NCI-H345 (cell line): ENCODE data around the gene ALG14.
"Not testable (repeated sequence)": the region's sequence is repeated elsewhere in the genome, so short reads cannot be mapped to it uniquely, and the experiment has no call there.

ENCODE experiments used
- DNase-seq: peaks from one replicate; lab custom pipeline; 2025; lab: John Stamatoyannopoulos, UW

The ALG14 gene

DNA sequence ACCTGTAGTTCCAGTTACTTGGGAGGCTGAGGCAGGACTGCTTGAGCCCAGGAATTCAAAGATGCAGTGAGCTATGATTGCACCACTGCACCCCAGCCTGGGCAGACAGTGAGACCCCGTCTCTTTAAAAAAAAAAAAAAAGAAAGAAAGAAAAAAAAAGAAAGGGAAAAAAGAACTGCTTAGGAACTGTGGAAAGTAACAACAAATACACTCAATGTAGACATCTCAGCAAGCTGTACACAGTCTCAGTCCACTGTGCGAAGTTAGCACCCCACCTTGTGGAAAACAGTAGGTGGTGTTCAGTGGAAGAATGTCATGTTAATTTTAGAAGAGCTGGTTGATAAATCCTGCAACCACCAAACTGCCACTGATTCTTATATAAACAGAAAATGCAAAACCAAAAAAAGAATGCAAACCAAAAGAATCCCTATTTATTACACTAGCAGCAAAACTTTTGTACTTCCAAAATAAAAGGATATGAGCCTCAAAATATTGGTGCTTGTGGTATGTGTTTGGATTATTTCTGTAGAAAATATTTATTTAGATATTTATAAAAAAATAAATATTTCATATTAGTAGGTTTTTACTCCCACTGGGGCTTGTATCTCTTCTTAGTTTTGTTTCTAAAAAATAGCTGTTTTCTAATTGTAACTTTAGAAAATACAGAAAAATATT lies 31.1 kb downstream of the ALG14 start:
- peak; percentile 49 for DNase-seq

DNA sequence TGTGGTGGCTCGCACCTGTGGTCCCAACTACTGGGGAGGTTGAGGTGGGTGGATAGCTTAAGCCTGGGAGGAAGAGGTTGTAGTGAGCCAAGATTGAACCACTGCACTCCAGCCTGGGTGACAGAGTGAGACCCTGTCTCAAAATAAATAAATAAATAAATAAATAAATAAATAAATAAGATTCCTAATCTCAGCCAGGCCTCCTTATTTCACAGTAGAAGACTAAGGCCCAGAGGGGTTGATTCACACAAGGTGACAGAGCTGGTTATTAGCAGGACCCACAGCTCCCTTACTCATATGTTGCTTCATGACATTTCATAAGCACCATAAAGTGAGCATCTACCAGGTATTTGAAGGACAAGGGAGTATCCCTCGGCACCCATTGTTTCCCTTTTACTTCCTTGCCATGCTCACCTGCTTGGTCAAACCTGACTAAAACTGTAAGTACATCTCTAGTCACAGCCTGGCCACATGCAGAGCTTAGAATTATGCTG lies 32.7 kb downstream of the ALG14 start:
- DNase-seq: no peak

DNA sequence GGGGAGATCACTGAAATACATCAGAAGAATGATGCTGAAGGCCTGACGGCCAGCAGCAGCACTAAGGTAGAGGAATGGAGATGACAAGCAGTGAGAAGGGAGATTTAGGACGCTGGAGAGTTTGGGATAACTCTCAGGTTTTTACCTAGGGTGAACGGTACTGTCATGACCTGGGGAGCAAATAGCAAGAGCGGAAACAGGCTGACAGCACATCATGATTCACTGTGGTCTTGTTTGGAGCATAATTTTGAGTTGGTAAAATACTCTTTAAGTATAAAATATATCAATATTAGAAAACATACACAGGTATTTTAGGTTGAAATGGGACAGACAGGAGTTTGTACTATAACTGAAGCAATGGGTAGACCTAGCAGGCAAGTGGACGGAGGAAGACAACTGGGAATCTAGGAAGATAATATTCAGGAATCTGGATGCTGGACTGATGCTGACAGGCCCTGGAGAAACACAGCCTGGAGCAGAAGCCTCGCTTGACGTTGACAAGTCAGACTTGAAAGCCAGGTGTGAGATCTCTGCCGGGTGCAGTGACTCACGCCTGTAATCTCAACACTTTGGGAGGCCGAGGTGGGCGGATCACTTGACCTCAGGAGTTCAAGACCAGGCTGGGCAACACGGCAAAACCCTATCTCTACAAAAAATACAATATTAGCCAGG lies 33.3 kb downstream of the ALG14 start:
- no peak for DNase-seq

DNA sequence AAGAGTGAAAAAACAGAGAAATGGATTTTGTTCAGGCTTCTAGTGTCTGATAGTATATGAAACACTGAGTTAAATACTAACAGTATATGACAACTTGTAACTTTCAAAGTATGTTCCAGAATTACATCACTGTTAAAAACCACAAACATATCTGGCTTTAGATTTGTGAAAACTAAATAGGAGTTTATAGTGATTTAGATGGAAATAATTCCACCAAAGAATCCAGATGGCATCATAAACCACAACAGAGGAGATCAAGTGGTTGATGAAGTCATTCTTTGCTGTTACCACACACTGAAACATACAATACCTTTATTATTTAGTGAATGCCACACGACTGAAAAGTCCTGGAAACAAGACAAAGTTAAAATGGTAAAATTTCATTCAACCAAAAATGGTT lies 37.2 kb downstream of the ALG14 start:
- DNase-seq: no peak

DNA sequence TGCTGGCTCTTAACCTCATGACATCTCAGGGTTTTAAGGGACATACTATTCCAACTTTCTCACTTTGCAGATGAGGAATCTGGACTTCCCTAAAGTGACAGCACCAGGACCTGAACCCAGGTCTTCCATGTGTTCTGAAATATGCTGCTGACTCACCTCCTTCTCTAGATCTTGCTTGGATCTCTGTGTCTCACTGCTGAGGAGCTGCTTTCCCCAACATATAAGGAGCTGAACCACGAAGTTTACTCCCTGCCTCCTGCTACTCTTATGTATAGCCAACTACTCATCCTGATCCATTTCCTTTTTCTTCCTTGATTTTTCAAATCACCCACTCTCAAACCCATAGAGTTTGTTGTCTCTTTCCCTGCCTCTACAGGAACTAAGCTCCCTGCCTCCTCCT lies 38.2 kb downstream of the ALG14 start:
- no peak for DNase-seq

DNA sequence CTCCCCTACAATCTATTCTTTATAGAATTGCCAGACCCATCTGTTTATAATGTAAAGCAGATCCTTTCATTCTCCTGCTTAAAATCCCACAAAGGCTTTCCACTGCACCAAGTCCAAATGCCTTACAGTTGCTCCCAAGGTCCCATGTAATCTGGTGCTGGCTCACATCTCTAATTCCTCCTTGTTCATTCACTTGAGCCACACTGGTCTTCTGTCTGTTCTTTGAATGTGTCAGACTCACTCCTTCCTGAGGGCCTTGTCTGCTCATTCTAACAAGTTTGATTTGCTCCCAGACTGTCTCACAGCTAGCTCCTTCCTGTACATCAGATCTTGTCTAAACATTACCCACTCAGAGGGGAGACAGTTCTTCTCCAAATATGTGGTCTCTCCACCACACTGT lies 38.9 kb downstream of the ALG14 start:
- DNase-seq: no peak

DNA sequence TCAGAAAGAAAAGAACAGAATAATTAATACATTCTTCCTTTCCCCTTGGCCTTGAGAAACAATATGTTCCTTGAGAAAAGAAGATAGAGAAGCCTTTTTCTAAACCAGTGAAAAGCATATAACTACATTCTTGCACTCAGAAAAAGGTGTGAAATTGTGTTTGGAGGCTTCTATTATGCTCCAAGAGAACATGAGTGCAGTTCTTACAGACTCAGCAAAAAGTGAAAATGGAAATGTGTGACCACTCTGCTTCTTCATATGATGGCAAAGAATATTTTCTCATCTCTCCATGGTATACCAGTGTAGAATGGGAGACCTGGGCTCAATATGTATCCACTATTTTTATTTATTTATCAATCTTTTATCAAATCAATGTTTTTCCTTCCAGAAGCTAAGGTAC lies 43.2 kb downstream of the ALG14 start:
- DNase-seq: no peak

DNA sequence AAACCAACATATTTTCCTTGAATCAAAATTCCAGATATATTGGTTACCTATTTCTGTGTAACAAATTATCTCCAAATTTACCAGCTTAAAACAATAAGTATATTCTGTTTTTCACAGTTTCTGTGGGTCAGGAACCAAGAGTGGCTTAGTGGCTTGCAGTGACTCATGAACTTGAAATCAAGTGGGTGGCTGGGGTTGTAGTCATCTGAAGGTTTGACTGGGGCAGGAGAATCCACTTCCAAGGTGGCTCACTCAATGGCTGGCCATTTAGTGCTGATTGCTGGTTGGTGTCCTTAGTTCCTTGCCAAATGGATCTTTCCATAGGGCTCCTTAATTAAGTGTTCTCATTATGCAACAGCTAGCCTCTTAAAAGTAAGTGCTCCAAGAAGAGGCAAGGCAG lies 43.8 kb downstream of the ALG14 start:
- no peak for DNase-seq

DNA sequence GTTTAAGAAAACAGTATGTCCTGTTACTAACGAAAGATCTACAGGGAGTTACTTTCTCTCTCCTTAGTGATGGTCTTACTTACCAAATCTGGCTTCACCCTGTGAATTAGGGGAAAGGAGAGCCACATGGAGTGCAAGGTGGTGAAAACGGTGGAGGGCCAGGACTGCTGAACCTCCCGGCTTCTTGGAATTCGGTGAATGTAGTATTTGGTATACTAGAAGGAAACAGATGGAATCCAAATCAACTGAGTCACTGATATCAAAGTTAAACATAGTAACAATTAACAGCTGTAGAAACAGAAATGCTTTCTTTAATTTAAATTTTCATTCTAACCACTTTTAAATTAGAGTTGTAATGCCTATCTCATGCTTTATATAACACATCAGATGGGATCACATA lies 45.7 kb downstream of the ALG14 start:
- DNase-seq: no peak

DNA sequence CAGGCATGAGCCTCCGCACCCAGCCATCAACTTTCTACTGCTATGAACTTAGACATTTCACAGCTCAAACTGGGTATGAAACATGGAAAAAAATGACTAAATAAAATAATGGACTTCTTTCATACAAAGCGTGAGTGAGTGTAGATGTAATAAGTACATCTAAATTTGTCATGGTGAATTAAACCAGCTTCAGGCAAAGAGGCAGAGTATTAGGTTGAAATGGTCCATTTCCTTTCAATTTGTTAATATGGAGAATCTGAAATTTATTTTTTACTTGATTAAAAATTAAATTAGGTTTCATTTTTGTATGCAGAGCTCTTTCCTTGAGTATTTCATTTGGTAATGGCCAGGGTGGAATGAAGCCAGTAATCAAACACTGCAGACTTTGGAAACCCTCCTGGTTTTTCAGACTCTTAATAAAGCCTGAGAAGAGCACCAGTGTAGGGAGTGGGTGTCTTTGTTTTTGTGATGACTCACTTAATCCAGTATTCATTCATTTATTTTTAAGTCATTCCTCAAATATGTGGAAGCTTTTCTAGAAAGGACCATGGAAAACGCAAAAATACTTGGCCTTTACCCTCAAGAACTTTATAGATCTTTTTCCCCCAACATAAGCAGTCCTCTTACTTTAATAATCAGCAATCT lies 49.2 kb downstream of the ALG14 start:
- no peak for DNase-seq

DNA sequence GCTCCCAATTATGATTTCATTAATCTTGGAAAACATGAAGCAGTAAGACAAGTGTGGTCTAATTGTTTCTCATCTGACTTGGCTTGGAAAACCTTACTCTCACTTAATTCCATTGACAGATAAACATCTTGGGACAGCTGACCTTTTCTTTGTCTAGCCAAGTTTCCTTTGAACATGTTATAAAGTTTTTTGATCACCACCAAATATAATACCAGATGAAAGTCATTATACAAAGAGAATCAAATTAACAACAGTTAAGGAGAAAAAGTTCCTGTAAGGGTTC lies 50.2 kb downstream of the ALG14 start:
- no peak for DNase-seq

DNA sequence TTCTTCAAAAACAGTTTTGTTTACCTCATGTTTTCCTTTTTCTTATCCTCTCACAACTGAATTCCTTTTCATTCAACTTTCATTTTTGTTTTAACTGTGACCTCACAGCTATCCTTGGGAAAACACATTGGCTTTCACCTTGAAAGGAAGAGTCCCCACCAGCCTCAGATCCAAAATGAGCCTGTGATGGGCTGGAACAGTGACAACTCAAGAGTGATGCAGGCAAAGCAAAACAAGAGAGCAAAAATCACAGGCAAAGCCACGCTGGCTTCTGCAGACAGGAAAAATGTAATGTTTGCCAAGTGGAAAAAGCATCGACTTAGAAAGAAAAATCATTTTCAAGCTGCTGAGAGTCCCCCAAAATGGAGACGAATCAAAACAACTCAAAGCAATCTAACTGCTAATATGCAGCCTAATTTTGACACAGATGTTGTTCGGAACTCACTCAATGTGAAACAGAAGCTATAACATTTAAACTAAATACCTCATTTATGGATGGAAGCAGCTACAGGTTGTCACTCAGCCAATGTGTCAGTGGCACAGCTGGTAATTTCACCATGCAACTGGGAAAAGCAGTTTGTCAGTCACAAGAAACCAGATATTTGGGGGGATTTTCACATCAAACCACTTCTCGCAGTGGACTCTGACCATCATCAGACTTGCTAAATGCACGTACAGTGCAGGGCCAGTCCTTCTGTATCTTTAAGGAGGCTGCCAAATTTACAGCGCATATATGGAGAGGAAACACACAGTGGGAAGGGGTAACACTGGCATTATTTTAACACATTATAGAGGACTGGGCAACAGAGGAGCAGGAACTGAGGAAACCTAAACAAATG lies 50.7 kb downstream of the ALG14 start:
- DNase-seq: no peak

DNA sequence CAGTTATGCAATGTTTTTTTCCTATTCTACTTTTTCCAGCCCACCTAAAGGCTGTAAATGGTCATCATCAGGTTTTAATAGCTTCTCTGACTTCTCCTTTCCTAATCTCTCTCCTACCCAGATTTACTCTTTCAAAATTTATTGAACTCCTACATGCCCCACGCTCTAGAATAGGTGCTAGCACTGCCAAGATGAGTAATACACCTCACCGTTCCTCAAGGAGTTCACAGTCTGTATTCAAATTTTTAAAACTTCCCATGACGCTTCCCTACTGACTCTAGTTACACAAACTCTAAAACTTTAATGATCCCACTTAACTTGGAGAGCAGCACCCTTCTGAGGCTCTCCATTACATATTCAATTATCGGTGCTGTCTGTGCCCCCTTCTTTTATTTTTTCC lies 51.6 kb downstream of the ALG14 start:
- DNase-seq: no peak

DNA sequence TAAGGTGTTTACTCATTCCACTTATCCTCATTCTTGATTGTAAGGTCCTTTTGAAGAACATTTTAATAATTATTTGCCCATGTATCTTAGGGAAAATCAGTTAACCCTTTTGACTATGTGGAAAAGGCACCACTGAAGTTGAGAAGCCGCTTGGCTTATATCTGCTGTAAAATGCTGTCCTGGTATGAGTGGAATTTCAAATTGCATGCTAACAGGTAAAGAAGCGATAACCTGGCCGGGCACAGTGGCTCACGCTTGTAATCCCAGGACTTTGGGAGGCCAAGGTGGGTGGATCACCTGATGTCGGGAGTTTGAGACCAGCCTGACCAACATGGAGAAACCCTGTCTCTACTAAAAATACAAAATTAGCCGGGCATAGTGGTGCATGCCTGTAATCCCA lies 53.3 kb downstream of the ALG14 start:
- DNase-seq: not testable (repeated sequence)

DNA sequence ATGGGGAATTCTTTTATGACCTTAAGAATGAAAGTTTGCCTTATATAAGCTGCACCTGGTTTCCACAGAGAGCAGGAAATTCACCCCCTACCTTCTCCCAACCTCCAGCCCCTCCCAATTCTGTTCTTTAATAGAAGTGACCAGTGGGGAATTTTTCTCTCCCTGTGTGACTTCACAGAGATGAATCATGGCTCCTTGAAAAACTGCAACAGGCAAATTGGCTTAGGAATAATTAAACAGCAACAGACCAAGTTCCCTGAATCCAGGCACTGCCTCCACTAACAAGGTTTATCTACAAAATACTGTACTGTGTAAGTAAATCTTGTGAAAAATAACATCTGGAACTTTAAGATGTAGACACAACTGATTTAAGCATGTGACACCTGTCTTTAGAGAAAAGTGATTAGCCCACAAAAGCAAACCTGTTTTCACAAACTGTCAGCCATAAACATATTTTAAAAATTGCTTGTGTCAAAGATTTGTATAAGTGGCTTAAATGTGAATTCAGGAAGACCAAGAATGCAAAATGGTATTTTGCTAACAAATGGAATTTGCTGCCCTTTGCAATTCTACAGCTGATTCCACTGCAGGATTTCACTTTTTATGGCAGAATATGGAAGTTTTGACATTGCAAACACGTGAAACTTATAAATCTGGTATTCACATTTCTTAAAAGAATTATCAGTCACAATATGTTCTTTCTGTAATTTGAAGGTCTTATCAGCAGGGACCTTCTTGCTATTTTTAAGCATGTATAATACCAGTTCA lies 54.0 kb downstream of the ALG14 start:
- no peak for DNase-seq

DNA sequence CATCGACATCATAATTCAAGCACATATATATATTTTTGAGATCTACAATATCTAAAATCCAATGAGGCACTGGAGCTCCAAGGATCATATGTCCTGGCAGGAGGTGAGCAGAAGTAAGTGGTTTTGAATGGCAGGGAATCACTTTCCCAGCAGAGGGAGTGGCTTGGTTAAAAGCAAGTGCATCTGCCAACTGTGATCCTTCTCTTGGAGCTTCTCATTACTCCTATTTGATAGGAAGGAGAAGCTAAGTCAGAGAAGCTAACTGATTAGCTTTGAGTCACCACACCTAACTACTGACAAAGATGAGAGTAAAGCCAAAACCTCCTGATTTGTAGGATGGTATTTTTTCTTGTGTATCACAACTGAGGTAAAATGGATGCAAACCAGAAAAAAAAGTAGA lies 55.0 kb downstream of the ALG14 start:
- DNase-seq: no peak

DNA sequence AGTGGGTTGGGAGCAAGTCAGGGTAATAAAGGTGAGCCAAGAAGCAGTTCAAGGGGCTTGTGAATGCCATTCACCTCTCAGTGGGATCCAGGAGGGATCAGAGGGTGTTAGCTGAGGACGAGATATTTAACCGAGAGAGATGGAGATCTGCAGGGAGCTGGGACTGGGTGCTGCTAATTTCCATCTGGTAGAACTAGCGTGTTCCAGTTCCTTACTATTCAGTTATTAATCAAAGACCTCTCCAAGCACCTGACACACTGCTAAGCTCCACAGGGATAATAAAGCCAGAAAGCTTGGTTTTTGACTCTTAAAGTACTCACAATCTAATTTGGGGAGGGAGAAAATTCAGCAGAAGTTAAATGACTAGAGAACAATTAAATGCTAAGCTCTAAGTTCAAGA lies 57.7 kb downstream of the ALG14 start:
- no peak for DNase-seq

DNA sequence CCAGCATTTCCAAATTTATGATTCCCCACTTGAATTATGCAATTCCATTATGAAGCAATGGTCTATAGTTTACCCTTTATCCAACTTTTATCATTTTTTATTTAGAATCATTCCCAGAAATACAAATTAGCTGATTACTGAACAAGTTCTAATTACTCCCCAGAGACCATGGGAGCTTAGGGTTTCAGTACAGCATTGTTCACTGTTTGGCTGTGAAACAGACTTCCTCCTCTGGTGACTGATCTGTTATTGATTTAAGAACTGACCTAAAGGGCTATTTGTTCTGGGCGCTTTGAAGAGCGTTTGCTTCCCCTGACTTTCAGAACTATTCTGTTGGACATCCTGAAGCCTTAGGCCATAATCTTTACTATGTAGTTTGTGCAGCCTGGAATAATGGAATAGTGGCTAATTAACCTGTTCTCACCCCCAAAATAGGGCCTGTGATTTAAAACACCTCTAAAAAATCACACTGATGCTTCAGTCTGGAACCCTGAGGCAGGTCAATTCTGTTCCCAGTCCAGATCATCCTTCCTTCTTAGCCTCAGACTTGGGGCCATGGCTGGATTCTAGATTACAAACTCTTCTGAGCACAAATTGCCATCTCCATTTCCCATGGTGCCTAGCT lies 58.7 kb downstream of the ALG14 start:
- DNase-seq: no peak

DNA sequence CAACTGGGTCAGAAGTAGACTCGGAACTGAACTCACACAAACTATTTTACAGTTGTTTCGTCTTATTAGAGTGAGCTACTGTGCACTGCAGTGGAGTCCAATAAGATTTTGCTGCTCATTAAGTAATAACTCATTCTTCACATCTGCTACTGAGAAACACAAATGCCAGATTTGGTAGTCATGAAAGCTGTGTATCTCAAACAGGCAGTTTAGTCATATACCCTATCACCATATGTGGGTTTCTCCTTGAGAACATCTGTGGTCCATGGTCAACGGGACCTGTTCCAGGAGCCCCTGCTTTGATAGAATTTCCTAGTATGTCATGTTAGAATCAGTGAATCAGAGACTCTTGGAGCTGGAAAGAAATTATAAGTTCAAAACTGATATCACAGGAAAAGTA lies 60.4 kb downstream of the ALG14 start:
- no peak for DNase-seq

DNA sequence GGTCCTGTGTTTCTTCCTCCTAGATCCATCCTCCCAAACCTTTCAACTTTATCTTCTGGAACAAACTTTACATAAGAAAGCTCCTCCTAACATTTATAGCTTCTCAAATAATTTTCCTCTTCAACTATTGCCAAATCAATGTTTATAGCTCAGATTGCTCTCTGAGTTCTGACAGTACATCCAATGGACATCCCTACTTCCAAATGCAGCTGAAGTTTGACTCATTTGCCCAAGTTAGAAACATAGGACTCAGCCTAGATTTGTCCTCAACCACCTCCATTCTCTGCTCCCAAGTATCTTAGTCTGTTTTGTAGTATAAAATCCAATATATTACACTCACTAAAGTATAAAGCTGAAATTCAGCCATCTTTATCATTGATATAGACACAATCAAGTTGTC lies 62.6 kb downstream of the ALG14 start:
- no peak for DNase-seq

DNA sequence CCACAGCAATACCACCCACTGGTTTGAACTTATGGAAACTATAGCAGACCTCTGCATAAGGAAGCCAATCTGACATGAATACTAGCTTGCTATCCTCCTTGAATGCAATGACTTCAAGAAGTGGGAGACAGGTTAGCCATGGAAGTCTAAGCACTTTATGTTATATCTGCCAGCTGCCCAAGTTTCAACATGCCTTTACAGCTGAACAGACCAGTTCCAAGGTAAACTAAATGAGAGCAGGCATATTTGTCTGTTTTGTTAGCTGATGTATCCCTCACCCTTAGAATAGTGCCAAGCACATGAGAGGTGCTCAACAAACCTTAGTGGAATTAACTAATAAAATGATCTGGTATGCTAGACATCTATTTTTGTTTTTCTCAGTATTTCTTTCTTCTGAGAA lies 65.1 kb downstream of the ALG14 start:
- DNase-seq: no peak

DNA sequence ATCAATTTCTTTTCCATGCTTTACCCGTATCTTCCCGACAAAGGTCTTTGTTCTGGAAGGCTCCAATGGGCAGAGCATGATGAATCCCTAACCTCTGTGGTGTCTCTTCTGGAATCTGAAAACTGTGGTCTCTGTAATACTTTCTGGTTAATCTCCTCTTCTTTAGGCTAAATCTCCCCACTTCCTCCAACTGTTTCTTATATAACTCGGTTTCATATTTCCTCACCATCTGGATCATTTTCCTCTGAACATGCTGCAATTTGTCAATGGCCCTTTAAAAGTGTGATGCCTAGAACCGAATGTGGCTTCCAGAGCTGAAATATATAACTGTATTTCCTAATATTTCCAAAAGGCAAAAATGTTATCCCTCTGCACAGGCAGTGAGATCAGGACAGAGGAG lies 66.1 kb downstream of the ALG14 start:
- no peak for DNase-seq
